Bronchial epithelial cell (primary cell): ENCODE measurements around the gene DEFB129. TPM values are rescaled to one million over a fixed set of nuclear protein-coding genes. Genes with fewer than 3 reads are reported as not detected.

Experiments used
- DNase-seq: peaks from one replicate; pipeline ENCODE4 v3.0.0-alpha.2; 2010; ENCODE audit warnings: low read depth
- FAIRE-seq: peaks from 2 replicates; lab custom pipeline; 2011; peaks lifted over from hg19 to GRCh38; lab: Jason Lieb, UNC
- H3K27me3 ChIP-seq: 2 replicates; pipeline ENCODE4 v1.5.1; 2011; ENCODE audit warnings: low read length; ENCODE audit not compliant: control insufficient read depth, insufficient read depth
- H3K36me3 ChIP-seq: 2 replicates; pipeline ENCODE4 v1.5.1; 2011; ENCODE audit warnings: low read length; ENCODE audit not compliant: control insufficient read depth, insufficient read depth
- H3K4me3 ChIP-seq: 2 replicates; pipeline ENCODE4 v1.5.1; 2011; ENCODE audit warnings: mild to moderate bottlenecking, low read depth, low read length, control low read depth
- CTCF ChIP-seq: IDR thresholded peaks from 2 replicates; pipeline ENCODE4 v1.5.1; 2011; ENCODE audit warnings: mild to moderate bottlenecking, moderate library complexity, low read length, control low read depth, inconsistent platforms; ENCODE audit not compliant: insufficient read depth, severe bottlenecking
- total RNA-seq: library from RNA; depleted of rRNA; stranded (reverse); fragments of >200 nt; gene quantifications from 2 replicates; pipeline ENCODE4 v1.2.1, GENCODE V29; 2014

DEFB129 gene
- total RNA-seq, 1 donor from 2014 or later, result not detected

GRCh38 chr20:258269-258858 is 31.3 kb downstream of the DEFB129 start:
- no peaks in the 10 kb centered on the region for H3K27me3 ChIP-seq

GRCh38 chr20:258963-259362 is 31.9 kb downstream of the DEFB129 start:
- no peak overlapping the region for H3K4me3 ChIP-seq
- TF ChIP-seq CTCF, result no peak
- no peaks in the 10 kb centered on the region for H3K27me3 ChIP-seq
- H3K36me3 ChIP-seq, result no peaks in the 10 kb centered on the region
- DNase-seq (peak; percentile 30), FAIRE-seq (no peak)

More at GRCh38 chr20:258269-258858, 31.3 kb downstream of the DEFB129 start:
- FAIRE-seq, result no peak
- TF ChIP-seq CTCF, result no peak
- Histone ChIP-seq H3K4me3 (no peak overlapping the region), H3K36me3 (no peaks in the 10 kb centered on the region)
- no peak for DNase-seq

GRCh38 chr20:259981-260380 is 32.9 kb downstream of the DEFB129 start:
- TF ChIP-seq CTCF, result no peak
- Histone ChIP-seq H3K36me3 (no peaks in the 10 kb centered on the region), H3K27me3 (no peaks in the 10 kb centered on the region), H3K4me3 (no peak overlapping the region)
- DNase-seq, result no peak
- no peak for FAIRE-seq

- no peaks in the 10 kb centered on the region for H3K36me3 ChIP-seq
- peaks cover 6% of the 10 kb centered on the region for H3K27me3 ChIP-seq
- no peak for TF ChIP-seq CTCF
- DNase-seq (no peak), FAIRE-seq (no peak)
- no peak overlapping the region for H3K4me3 ChIP-seq
These were observed 36.6 kb downstream of the DEFB129 start for GRCh38 chr20:263701-264100.

- Histone ChIP-seq H3K27me3 (peaks cover 6% of the 10 kb centered on the region), H3K36me3 (no peaks in the 10 kb centered on the region), H3K4me3 (peak overlapping the region; percentile 39)
- FAIRE-seq, result no peak
- peak; percentile 97 for TF ChIP-seq CTCF
- peak; percentile 34 for DNase-seq
These were observed 39.8 kb downstream of the DEFB129 start for GRCh38 chr20:266596-267562.
